ENCODE measurements around the gene GJB6. TPM values are rescaled to one million over a fixed set of nuclear protein-coding genes. Genes with fewer than 3 reads are reported as not detected.

The GJB6 gene
- total and polyA plus RNA-seq, 4 donors, result 0.06 to 0.08 TPM; not detected in 2

GRCh38 chr13:20197361-20197834, 34.7 kb downstream of the GJB6 start (continued):
- peak; percentile 80 for TF ChIP-seq CTCF (IDR thresholded peaks at IDR 0.05; ENCODE audit: low read depth, low read length, missing input control)

- no peaks in the 10 kb centered on the region for H3K36me3 ChIP-seq (ENCODE audit: control insufficient read depth in 4 of 4, insufficient read depth in 3 of 4, low read depth in 1 of 4, low read length in 3 of 4)
- TF ChIP-seq GABPA (IDR thresholded peaks at IDR 0.05 in 1 of 2, conservative IDR thresholded peaks at IDR 0.05 in 1 of 2) (no peak), TAF1 (conservative IDR thresholded peaks at IDR 0.05) (no peak), ZBTB33 (IDR thresholded peaks at IDR 0.05) (no peak), CTCF (IDR thresholded peaks at IDR 0.05; ENCODE audit: low read depth, low read length, missing input control) (no peak), HNF4A (conservative IDR thresholded peaks at IDR 0.05) (no peak), RXRA (IDR thresholded peaks at IDR 0.05) (no peak), HNF4G (IDR thresholded peaks at IDR 0.05) (no peak), EGR1 (IDR thresholded peaks at IDR 0.05; ENCODE audit: low read depth in 2 of 2) (no peak), ATF3 (IDR thresholded peaks at IDR 0.05) (no peak), NR2F2 (IDR thresholded peaks at IDR 0.05) (no peak), FOXA2 (IDR thresholded peaks at IDR 0.05) (no peak), MAX (IDR thresholded peaks at IDR 0.05) (no peak), SP1 (IDR thresholded peaks at IDR 0.05) (no peak), REST (IDR thresholded peaks at IDR 0.05) (no peak), YY1 (IDR thresholded peaks at IDR 0.05) (no peak), FOXA1 (IDR thresholded peaks at IDR 0.05) (no peak), JUND (IDR thresholded peaks at IDR 0.05) (no peak), RAD21 (IDR thresholded peaks at IDR 0.05) (no peak)
- H3K4me3 ChIP-seq (ENCODE audit: low read depth in 1 of 3, low read length in 3 of 3), result no peak overlapping the region
- no peak overlapping the region for H3K9ac ChIP-seq (ENCODE audit: low read depth in 1 of 2, low read length in 2 of 2)
- no peaks in the 10 kb centered on the region for H3K27me3 ChIP-seq (ENCODE audit: control insufficient read depth in 4 of 4, insufficient read depth in 4 of 4, low read length in 3 of 4)
- WGBS, result 84% methylated on average over 8 of the region's 8 CpGs
- no peaks in the 10 kb centered on the region for H3K9me3 ChIP-seq (ENCODE audit: control insufficient read depth in 4 of 4, low read length in 3 of 4)
- no peak for DNase-seq (ENCODE audit: low spot score)
- H3K4me1 ChIP-seq (ENCODE audit: control insufficient read depth in 4 of 4, insufficient read depth in 4 of 4, low read length in 3 of 4), result peaks cover 20 to 50% (median 35%) of the 10 kb centered on the region in 4 donors
- no peak overlapping the region for H3K27ac ChIP-seq (ENCODE audit: low read depth in 1 of 2, low read length in 2 of 2)
Measured at GRCh38 chr13:20195801-20196200, 36.3 kb downstream of the GJB6 start.

Measured in liver (tissue), 9 donors.